Upper lobe of left lung (tissue), 4 donors: ENCODE measurements around the gene GABRG3.

Experiments
- CTCF ChIP-seq, 6 experiments: fragments of 450-650 bp in 4 of 6; fragments of 200-600 bp in 2 of 6; sonication (generic) in 2 of 6; IDR thresholded peaks; one replicate each; pipeline ENCODE4 v1.5.1; 2016 to 2019; ENCODE audit warnings: antibody characterized with exemption in 6 of 6
- EP300 ChIP-seq, 4 donors: sonication (generic); formaldehyde crosslinking; IDR thresholded peaks; one replicate each; pipeline ENCODE4 v1.5.1; 2017; ENCODE audit warnings: antibody characterized with exemption in 4 of 4, control low read depth in 2 of 4
- POLR2A ChIP-seq, 4 donors: fragments of 450-650 bp; IDR thresholded peaks; one replicate each; pipeline ENCODE4 v1.5.1; 2016 to 2017; ENCODE audit warnings: antibody characterized with exemption in 4 of 4, mild to moderate bottlenecking in 2 of 4
- POLR2AphosphoS5 ChIP-seq, 2 donors: sonication (generic); formaldehyde crosslinking; IDR thresholded peaks; one replicate each; pipeline ENCODE4 v1.5.1; 2017; ENCODE audit warnings: antibody characterized with exemption in 2 of 2

GRCh38 chr15:27232876-27233275 is 261.9 kb downstream of the GABRG3 start:
- no peak for TF ChIP-seq CTCF (IDR thresholded peaks at IDR 0.05)
- TF ChIP-seq POLR2A (IDR thresholded peaks at IDR 0.05) = no peak
- TF ChIP-seq POLR2AphosphoS5 (IDR thresholded peaks at IDR 0.05) = no peak
- no peak for TF ChIP-seq EP300 (IDR thresholded peaks at IDR 0.05)
